Activated naive CD4-positive, alpha-beta T cell treated with anti-CD3 and anti-CD28 coated beads, Interleukin-2, amount 50 U/mL, for 24 hours (primary cell): ENCODE measurements around the gene ZNF417.
"Not testable (repeated sequence)": the region's sequence is repeated elsewhere in the genome, so short reads cannot be mapped to it uniquely, and the experiment has no call there.

Experiments
- H3K27ac Mint-ChIP-seq: one replicate; pipeline ENCODE4 v1.8.0; 2021; ENCODE audit warnings: mild to moderate bottlenecking, mixed read lengths
- H3K27me3 Mint-ChIP-seq: one replicate; pipeline ENCODE4 v1.8.0; 2021; ENCODE audit warnings: mixed read lengths
- H3K36me3 Mint-ChIP-seq: one replicate; pipeline ENCODE4 v1.8.0; 2021; ENCODE audit warnings: mixed read lengths
- H3K4me1 Mint-ChIP-seq: one replicate; pipeline ENCODE4 v1.8.0; 2021; ENCODE audit warnings: mixed read lengths
- H3K4me3 Mint-ChIP-seq: one replicate; pipeline ENCODE4 v1.8.0; 2021; ENCODE audit warnings: mild to moderate bottlenecking, mixed read lengths
- H3K9me3 Mint-ChIP-seq: one replicate; pipeline ENCODE4 v1.8.0; 2021; ENCODE audit warnings: mixed read lengths

Gene ZNF417

DNA sequence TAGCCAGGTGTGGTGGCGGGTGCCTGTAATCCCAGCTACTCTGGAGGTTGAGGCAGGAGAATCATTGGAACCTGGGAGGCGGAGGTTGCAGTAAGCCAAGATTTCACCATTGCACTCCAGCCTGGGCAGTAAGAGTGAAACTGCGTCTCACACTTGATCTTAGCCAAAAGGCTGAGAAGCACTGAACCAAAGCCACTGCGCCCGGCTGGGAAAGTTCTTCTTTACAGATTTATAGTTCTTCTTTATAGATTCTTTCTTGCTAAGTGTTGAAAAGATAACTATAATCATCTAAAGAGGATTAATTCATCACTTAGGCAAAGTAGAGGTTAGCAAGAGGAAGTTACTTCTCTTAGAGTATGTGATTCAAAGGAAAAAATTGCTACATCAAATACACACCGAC, 11.1 kb downstream of the ZNF417 start:
- peaks cover 6% of the 10 kb centered on the region for H3K4me1 Mint-ChIP-seq
- H3K9me3 Mint-ChIP-seq = no peaks in the 10 kb centered on the region
- no peak overlapping the region for H3K4me3 Mint-ChIP-seq
- peaks cover 27% of the 10 kb centered on the region for H3K36me3 Mint-ChIP-seq
- H3K27me3 Mint-ChIP-seq = no peaks in the 10 kb centered on the region
- no peak overlapping the region for H3K27ac Mint-ChIP-seq

DNA sequence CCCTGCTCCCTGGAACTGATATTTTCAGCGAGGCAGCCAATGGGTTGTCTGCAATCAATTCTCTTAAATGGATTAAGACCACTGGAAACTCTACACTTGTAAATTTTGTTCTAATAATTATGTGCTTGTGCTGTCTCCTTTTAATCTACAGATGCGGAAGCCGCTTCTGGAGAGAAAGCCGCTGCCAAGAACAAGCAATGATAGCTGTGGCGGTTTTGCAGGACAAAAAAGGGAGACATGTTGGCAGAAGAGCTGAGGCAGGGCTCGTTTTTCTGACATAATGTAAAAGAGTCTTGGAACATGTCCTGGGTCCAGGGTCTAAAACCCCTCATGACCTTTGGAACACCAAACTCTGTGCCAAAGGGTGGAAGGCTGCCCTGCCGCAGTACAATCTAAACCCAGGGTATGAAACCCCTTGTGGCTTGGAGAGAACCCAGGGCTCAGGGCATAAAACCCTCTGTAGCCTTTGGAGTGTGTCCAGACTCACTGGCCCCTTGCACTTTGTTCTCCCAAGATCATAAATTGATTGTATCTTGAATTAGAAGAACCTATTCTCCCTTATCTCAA, 12.7 kb downstream of the ZNF417 start:
- H3K4me1 Mint-ChIP-seq = peaks cover 6% of the 10 kb centered on the region
- no peaks in the 10 kb centered on the region for H3K27me3 Mint-ChIP-seq
- no peaks in the 10 kb centered on the region for H3K9me3 Mint-ChIP-seq
- no peak overlapping the region for H3K27ac Mint-ChIP-seq
- no peak overlapping the region for H3K4me3 Mint-ChIP-seq
- H3K36me3 Mint-ChIP-seq = peaks cover 20% of the 10 kb centered on the region

DNA sequence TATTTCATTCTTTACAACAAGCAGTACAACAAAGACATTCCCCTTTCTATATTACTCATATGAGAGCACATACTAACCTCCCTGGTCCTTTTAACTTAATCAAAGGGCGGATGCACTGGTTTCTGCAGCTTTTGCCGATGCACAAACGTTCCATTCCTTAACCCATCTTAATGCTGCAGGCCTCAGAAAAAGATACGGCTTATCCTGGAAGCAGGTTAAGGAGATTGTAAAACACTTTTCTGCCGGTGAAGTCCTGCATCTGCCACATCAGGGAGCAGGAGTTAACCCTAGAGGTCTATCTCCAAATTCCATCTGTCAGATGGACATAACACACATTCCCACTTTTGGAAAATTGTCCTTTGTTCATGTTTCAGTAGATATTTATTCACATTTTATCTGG, 16.1 kb downstream of the ZNF417 start:
- H3K4me3 Mint-ChIP-seq = no peak overlapping the region
- peaks cover 6% of the 10 kb centered on the region for H3K4me1 Mint-ChIP-seq
- no peak overlapping the region for H3K27ac Mint-ChIP-seq
- H3K36me3 Mint-ChIP-seq = peaks cover 6% of the 10 kb centered on the region
- H3K9me3 Mint-ChIP-seq = peaks cover 5% of the 10 kb centered on the region
- no peaks in the 10 kb centered on the region for H3K27me3 Mint-ChIP-seq

DNA sequence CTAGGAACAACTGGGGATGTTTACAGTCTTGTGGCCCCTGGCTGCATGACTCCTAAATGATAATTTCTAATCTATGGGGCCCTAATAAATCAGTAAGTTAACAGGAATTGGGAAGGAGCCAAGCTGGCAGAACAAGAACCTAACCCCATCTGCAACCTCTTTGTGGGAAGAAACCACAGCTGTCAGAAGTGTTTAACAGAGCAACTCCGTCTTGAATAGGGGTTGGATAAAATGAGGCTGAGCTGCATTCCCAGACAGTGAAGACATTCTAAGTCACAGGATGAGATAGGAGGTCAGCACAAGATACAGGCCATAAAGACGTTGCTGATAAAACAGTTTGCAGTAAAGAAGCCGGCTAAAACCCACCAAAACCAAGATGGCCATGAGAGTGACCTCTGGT, 25.7 kb downstream of the ZNF417 start:
- H3K4me3 Mint-ChIP-seq, H3K27me3 Mint-ChIP-seq: not testable (repeated sequence)
- Mint-ChIP-seq H3K36me3 (peaks cover 30% of the 10 kb centered on the region), H3K27ac (peak overlapping the region; percentile 8), H3K4me1 (peaks cover 25% of the 10 kb centered on the region), H3K9me3 (peaks cover 10% of the 10 kb centered on the region)

DNA sequence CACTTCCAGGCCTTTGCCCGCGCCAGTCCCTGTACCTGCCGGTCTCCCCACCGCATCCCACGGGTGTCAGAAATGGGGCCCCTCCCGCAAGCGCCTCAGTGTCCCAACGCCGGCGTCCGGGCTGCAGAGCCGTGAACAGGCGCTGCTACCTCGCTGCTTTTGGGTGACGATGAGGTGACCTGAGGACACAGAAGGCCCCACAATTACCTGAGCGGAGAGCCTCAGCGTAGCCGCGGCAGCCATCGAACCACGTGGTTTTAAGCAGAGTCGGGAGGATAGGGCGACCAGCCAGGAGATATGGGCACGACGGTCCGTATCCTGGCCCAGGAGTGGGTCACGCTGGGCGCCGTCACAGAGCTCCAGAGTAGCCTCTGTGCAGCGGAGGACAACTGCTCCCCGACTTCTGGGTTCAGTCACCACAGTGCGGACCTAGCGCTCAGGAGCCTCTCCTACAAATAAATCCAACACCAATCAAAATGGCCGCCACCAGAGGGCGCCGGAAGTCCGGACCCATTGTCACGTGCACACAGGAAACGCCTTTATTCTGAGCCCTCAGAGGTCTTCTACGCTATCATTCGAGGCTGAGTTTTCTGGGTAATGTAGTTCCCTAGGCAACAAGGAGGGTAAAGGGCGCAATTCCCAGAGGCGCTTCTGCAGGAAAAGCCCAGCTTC, 27.7 kb downstream of the ZNF417 start, which contains the start of gene ZNF814:
Gene ZNF814 (minus strand): TSS at position 478 of the 672 bp plus-strand sequence. CDS start 235 bp downstream, at position 243.
- peaks cover 44% of the 10 kb centered on the region for H3K36me3 Mint-ChIP-seq
- peak within 1 kb of the TSS; percentile 84 for H3K27ac Mint-ChIP-seq
- no peaks in the 10 kb centered on the region for H3K27me3 Mint-ChIP-seq
- H3K9me3 Mint-ChIP-seq = peaks cover 10% of the 10 kb centered on the region
- peak within 1 kb of the TSS; percentile 95 for H3K4me3 Mint-ChIP-seq
- peaks cover 29% of the 10 kb centered on the region for H3K4me1 Mint-ChIP-seq

DNA sequence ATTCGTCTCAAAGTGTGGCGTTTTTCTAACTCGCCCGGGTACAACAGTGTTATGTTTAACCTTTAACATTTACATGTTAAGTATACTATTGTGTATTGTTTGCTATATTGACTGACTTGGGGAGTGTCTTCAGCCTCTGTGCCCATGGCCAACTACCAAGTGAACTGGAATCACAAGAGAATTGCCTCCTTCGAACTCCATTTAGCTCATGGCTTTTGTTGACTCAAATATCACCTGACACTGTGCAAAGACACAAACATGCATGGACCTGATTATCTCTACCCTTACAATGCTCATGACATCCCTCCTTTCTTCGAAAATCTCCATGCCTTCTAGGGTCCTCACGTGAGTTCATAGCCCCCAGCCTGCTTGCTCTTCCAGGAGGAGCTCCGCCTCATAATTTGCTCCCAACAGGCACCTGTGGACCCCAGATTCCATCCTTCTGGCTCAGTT, 28.3 kb downstream of the ZNF417 start:
- H3K36me3 Mint-ChIP-seq = peaks cover 44% of the 10 kb centered on the region
- H3K27ac Mint-ChIP-seq = peak overlapping the region; percentile 84
- H3K4me3 Mint-ChIP-seq = peak overlapping the region; percentile 95
- peaks cover 29% of the 10 kb centered on the region for H3K4me1 Mint-ChIP-seq
- H3K9me3 Mint-ChIP-seq = peaks cover 10% of the 10 kb centered on the region
- H3K27me3 Mint-ChIP-seq = no peaks in the 10 kb centered on the region

DNA sequence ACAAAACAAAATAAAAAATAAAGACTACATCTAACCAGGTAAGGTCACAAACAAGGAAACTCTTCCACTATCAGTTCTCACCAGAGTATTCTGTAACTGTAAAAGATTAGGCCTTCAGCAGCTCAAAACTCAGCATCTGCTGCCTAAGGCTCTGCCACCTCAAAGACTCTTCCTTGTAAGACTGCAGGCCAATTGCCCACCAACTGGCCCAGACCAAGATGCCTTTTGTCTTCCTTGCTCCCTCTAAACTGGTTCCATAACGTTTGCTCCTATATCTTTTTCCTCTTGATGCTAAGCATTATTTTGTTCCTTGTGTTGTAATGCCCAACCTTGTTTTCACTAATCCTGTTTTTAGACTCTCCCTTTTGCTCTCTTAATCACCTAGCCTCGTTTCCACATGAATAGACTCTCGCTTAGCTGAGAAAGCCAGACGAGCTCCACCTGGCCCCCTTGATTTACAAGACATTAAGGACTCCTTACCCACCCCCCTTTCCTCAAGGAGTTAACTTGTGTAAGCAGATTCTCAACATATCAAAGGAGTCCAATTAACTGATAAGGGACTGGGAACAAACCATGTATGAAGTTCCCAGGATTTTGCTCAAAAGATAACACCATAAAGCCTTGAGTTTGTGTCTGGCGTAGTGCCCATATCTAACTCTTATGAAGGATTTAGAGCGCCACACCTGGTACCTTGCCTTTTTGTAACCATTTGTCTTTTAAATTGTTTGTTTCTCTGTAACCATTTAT, 29.0 kb downstream of the ZNF417 start:
- Mint-ChIP-seq H3K4me1 (peaks cover 29% of the 10 kb centered on the region), H3K27ac (peak overlapping the region; percentile 39), H3K4me3 (peak overlapping the region; percentile 95), H3K36me3 (peaks cover 47% of the 10 kb centered on the region), H3K27me3 (no peaks in the 10 kb centered on the region), H3K9me3 (peaks cover 10% of the 10 kb centered on the region)

DNA sequence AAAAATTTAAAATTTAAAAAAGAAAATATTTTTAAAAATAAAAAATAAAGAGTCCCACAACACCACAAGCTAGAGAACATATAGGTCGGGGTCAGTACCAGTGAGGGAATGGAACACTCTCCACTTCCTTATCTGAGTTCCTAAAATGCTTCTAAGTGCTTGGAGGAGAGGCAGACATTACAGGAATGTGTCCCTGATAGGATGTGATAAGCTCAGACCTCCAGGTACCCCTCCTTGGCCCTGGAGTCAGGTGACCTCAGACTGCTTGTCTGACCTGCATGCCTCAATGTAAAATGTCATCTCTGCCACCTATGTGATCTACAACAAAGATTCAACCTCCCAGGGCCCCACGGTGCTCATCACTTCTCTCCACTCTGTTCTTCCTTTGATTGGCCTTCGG, 30.3 kb downstream of the ZNF417 start:
- Mint-ChIP-seq H3K4me1 (peaks cover 29% of the 10 kb centered on the region), H3K27me3 (no peaks in the 10 kb centered on the region), H3K36me3 (peaks cover 45% of the 10 kb centered on the region), H3K27ac (no peak overlapping the region), H3K4me3 (peak overlapping the region; percentile 38), H3K9me3 (peaks cover 10% of the 10 kb centered on the region)

DNA sequence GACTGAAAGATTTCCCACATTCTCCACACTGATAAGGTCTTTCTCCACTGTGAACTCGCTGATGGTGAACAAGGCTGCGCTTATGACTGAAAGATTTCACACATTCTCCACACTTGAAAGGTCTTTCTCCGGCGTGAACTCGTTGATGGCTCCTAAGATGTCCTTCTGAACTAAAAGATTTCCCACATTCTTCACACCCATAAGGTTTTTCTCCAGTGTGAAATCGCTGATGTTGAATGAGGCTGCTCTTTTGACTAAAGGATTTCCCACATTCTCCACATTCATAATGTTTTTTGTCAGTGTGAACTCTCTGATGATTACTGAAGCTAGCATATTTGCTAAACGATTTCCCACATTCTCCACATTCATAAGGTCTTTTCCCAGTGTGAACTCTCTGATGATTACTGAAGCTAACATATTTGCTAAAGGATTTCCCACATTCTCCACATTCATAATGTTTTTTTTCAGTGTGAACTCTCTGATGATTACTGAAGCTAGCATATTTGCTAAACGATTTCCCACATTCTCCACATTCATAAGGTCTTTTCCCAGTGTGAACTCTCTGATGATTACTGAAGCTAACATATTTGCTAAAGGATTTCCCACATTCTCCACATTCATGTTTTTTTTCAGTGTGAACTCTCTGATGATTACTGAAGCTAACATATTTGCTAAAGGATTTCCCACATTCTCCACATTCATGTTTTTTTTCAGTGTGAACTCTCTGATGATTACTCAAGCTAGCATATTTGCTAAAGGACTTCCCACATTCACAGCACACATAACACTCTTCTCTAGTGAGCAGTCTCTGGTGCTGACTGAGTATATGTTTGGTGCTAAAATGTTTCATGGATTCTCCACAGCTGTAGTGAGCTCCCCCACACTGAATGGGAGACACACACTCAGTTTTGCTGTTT, 42.3 kb downstream of the ZNF417 start:
- not testable (repeated sequence) for H3K4me3 Mint-ChIP-seq, H3K4me1 Mint-ChIP-seq, H3K27ac Mint-ChIP-seq, H3K9me3 Mint-ChIP-seq, H3K27me3 Mint-ChIP-seq
- H3K36me3 Mint-ChIP-seq = peaks cover 61% of the 10 kb centered on the region

DNA sequence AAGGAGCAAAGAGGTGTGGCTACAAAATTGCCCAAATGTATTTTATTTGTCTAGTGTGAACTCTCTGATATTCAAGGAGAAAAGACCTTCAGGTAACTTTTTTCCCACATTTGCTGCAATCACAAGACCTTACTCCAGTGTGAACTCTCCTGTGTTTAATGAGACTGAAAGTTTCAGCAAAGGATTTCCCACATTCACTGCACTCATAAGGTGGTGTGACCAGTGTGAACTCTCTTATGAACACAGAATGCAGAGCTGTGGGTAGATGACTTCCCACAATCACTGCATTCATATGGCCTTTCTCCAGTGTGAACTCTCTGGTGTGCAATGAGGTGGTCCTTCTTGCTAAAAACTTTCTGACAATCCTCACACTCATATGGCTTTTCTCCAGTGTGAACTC, 43.9 kb downstream of the ZNF417 start:
- Mint-ChIP-seq H3K27me3 (no peaks in the 10 kb centered on the region), H3K4me3 (no peak overlapping the region), H3K9me3 (peaks cover 6% of the 10 kb centered on the region)

DNA sequence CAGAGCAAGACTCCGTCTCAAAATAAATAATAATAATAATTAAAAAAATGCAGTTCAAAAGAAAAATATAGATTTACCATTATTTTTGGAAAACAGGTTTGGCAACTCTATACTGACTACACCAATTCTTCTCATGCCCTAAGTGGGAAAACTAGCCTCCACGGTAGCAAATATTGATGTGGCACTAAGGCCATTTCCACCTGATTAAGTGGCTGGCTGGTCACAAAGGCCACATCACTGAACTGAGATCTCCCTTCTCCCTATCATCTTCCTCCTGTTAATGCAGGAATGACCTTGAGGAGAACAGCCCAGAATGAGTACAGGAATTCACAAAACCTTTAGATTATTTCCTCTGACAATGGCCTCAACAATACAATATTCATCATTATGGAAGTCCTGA, 46.2 kb downstream of the ZNF417 start:
- no peaks in the 10 kb centered on the region for H3K4me1 Mint-ChIP-seq
- peaks cover 53% of the 10 kb centered on the region for H3K36me3 Mint-ChIP-seq
- no peaks in the 10 kb centered on the region for H3K27me3 Mint-ChIP-seq
- peaks cover under 1% of the 10 kb centered on the region for H3K9me3 Mint-ChIP-seq
- no peak overlapping the region for H3K4me3 Mint-ChIP-seq
- no peak overlapping the region for H3K27ac Mint-ChIP-seq

More for the DNA sequence above, 43.9 kb downstream of the ZNF417 start:
- Mint-ChIP-seq H3K27ac (no peak overlapping the region), H3K4me1 (no peaks in the 10 kb centered on the region), H3K36me3 (peaks cover 59% of the 10 kb centered on the region)

DNA sequence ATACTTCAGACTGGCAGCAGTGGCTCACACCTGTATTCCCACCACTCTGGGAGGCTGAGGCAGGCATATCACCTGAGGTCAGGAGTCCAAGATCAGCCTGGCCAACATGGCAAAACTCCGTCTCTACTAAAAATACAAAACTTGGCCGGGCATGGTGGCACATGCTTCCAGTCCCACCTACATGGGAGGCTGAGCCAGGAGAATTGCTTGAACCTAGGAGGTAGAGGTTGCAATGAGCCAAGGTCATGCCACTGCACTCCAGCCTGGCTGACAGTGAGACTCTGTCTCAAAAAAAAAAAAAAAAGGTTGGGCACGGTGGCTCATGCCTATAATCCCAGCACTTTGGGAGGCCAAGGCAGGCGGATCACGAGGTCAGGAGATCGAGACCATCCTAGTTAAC, 46.7 kb downstream of the ZNF417 start:
- not testable (repeated sequence) for H3K9me3 Mint-ChIP-seq

DNA sequence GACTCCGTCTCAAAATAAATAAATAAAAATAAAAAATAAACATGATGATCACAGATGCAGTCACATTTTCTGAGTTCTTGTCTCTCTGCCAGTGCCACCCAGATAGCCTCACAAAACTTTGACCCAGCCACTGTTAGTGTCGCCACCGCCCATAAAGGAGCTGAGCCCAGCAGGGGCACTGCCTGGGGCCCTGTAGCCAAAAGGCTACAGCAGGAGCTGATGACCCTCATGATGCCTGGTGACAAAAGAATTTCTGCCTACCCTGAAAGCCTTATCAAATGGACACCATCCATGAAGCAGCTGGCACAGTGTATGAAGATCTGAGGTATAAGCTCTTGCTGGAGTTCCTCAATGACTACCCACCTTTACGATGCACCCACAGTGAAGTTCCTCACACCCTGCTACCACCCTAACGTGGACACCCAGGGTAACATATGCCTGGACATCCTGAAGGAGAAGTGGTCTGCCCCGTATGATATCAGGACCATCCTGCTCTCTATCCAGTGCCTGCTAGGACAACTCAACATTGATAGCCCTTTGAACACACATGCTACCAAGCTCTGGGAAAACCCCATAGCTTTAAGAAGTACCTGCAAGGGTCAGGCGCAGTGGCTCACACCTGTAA, 48.4 kb downstream of the ZNF417 start:
- Mint-ChIP-seq H3K4me1 (no peaks in the 10 kb centered on the region), H3K36me3 (peaks cover 47% of the 10 kb centered on the region), H3K27ac (no peak overlapping the region), H3K27me3 (no peaks in the 10 kb centered on the region), H3K9me3 (peaks cover 5% of the 10 kb centered on the region), H3K4me3 (no peak overlapping the region)

More for the DNA sequence above, 46.7 kb downstream of the ZNF417 start:
- not testable (repeated sequence) for H3K27me3 Mint-ChIP-seq, H3K4me3 Mint-ChIP-seq, H3K4me1 Mint-ChIP-seq, H3K27ac Mint-ChIP-seq
- H3K36me3 Mint-ChIP-seq = peaks cover 54% of the 10 kb centered on the region
